Hematopoietic multipotent progenitor cell treated with erythropoietin and hydrocortisone succinate and interleukin-3 and kit ligand, for 6 days (in vitro differentiated cells): Measurements from ENCODE around the gene ALDH1L1.

Source experiments
- DNase-seq: peaks from one replicate; pipeline ENCODE4 v3.0.0-alpha.2; 2015

ALDH1L1 gene

GRCh38 chr3:126180477-126181397 is at the start of gene ALDH1L1:
Gene ALDH1L1, minus strand, starts transcription at chr3:126180586. Its CDS starts 19,607 bp downstream, at chr3:126160979.
- no peak for DNase-seq

DNA sequence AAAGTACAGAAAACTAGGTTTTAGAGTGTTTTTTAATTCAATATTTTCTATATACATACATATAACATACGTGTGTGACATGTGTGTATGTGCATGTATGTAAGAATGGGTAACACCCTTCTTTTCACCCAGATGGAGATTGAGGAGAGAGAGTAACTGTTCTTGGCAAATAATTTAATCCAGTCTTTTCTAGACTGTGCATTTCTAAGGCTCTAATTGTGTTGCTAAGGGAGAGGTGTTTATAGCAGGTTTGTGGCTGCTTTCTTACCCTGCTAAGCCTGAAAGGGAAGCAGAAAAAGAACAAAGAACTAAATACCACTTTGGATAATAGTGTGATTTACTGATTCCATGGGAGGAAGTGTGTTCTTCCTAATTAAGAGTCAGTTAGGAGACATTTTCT is 46.0 kb upstream of the ALDH1L1 start:
- DNase-seq, result no peak

- no peak for DNase-seq
Observed at GRCh38 chr3:126216416-126216815, 36.0 kb upstream of the ALDH1L1 start.

DNA sequence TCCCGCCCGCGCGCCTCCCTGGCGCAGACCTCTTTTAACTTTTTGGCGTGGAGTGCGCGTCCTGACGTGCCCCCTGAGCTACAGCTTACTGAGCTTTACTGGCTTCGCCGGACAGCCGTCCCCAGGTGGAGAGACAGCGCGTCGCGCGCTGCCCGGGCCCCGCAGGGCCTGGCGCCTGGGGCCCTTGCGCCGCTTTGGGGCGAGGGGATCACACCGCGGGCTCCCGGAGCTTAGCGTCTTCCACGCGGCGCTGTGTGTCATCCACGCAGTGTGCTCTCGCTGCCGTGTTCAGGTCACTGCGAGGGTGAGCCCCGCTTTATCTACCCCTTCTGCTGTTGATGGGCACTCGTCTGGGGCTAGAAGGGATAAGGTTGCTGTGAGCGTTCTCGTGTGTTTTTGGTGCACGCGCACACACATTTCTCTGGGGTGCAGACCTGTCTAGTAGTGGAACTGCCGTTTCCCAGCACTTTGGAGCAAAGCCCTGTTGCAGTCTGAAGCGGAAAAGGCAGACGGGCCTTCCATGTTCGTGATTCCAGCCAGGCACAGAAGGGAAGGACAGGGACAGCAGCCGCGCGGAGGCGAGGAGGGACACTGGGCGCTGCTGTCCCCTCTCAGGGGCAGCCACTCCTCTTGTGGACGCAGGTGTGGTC is 33.1 kb upstream of the ALDH1L1 start:
- DNase-seq, result no peak

GRCh38 chr3:126212620-126213378 is 32.4 kb upstream of the ALDH1L1 start:
- DNase-seq, result peak; percentile 48

DNA sequence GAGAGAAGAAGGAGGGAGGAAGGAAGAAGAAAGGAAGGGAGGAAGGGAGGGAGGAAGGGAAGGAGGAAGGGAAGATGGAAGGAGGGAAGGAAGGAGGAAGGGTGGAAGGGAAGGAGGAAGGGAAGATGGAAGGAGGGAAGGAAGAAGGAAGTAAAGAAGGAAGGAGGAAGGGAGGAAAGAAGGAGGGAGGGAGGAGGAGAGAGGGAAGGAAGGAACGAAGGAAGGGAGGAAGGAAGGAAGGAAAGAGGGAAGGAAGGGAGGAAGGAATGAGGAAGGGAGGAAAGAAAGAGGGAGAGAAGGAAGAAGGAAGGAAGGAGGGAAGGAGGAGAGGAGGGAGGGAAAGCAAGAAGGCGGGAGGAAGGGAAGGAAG is 31.8 kb upstream of the ALDH1L1 start:
- DNase-seq, result no peak

GRCh38 chr3:126211569-126211968 is 31.2 kb upstream of the ALDH1L1 start:
- DNase-seq, result no peak

GRCh38 chr3:126210606-126211005 is 30.2 kb upstream of the ALDH1L1 start:
- no peak for DNase-seq

GRCh38 chr3:126209741-126210140 is 29.4 kb upstream of the ALDH1L1 start:
- DNase-seq, result no peak

- peak; percentile 59 for DNase-seq
Observed at GRCh38 chr3:126208606-126209256, 28.3 kb upstream of the ALDH1L1 start.

DNA sequence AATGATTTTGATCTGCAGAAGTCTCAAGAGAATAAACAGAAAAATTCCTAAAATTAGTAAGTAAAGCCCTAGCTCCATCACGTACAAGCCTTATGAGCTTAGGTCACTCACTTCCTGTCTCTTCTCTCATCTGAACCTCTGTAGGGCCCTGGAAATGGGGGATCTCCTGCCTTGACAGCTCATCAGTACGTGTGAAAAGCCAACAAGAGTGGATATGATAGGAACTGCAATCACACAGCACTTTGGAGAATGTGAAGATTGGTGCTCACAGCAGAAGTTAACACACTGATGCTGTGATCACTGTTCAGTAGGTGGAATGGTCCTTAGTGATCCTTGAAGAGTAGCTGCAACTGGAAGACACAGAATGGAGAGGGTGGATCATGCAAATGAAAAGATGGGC is 27.8 kb upstream of the ALDH1L1 start:
- no peak for DNase-seq

DNA sequence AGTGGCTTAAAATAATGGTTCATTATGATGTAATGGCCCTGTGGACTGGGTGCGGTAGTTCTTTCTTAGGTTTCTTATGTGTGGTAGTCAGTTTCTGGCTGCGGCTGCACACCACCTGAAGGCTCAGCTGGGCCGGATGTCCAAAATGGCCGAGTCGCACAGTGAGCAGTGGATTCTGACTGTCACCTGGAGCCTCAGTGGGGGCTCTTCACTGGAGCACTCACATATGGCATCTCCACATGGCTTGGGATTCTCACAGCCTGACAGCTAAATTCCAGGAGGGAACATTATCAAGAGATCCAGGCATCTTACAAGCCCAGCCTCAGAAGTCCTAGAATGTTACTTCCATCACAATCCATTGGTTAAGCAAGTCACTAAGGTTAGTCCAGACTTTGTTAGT is 26.8 kb upstream of the ALDH1L1 start:
- no peak for DNase-seq

- DNase-seq, result no peak
Observed at GRCh38 chr3:126205717-126206655, 25.6 kb upstream of the ALDH1L1 start.

DNA sequence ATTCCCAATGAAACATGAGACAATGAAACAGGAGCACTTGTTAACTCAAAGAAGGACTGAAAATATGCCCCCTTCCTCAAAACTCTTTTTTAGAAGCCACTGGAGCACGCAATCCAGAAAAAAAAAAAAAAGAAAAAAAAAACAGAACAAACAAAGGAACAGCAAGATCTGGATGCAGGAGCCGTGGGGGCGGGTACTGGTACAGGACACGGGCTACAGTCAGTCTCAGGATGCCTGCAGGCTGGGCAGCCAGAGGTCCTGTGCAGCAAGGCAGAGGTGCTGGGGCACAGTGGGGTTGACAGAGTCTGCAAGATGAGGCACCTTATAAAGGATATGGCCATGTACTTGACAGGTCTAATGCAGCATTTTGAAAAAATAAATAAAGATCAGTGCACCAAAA is 22.3 kb upstream of the ALDH1L1 start:
- no peak for DNase-seq

DNA sequence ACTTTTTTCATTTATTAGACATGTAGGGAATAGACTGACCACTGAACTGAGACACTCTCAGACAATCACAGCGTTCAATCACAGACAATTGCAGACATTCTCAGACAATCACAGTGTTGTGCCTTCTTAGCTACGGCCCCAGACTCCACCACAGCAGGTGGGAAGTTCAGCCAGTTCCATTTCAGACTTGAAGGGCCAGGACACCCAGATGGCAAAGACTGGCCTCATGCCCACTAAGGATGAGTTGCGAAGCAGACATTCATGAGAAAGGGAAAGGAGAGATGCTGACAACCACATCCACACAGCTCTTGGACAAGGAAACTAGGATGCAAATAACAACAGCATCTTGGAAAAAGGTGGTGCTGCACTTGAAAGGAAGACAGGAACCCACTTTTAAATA is 21.9 kb upstream of the ALDH1L1 start:
- no peak for DNase-seq

DNA sequence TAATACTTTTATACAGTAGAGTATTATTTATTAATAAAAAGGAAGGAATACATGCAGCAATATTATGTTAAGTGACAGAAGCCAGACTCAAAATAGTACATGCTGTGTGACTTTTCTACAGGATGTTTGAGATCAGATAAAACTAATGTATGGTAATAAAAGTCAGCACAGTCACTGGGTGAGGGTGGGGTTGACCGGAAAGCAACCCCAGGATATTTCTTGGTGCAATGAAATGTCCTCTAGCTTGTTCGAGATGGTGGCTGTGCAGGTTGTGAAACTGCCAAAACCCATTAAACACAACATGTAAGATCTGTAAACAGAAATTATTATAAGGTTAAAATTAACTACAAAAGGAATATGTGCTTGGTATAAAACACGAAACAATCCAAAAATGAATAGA is 20.8 kb upstream of the ALDH1L1 start:
- no peak for DNase-seq

- DNase-seq, result no peak
Observed at GRCh38 chr3:126200534-126200933, 20.1 kb upstream of the ALDH1L1 start.

DNA sequence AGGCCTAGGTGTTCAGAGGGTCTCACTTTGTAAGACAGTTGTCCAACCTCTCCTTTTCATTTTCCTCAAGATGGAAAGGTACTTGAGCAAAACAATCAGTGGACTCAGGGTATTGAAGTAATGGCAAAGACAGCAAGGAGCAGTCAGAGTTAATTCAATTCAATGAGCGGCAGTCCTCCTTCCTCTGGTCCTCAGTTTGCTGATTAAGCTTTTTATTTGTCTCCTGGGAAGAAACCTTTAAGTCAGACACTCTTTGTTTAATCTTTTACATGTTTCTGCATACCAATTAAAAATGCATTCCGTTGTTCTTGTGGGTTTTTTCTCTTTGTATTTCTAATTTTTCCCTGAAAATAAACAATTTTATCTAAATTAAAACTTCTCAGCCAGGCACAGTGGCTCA is 18.9 kb upstream of the ALDH1L1 start:
- no peak for DNase-seq

DNA sequence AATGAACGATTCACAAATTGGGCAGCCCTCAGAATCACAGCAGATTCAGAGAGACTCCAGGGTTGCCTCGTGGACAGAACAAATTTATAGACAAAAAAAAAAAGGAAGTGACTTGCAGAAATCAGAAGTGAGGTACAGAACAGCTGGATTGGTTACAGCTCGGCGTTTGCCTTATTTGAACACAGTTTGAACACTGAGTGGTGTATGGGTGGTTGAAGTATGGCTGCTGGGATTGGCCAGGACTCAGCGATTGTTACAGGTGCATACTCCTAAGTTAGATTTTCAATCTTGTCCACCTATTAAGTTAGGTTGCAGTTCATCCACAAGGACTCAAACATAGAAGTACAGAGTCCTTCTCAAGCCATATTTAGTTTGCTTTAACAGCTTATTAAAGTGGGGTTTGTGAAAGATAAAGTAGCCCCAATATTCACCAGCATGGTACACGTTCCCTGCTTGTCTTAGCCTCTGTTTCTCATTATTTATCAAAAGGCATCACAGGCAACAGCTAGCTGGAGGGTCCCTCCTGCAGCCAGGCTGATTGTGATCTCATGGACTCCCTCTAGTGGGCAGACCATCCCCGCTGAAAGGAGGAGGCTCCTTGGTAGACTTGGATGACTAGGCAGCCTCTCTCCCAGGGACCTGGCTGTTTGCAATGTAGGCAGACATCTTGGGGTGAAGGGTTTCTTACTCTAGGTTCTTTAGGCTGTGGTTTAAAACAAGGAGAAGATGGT is 17.6 kb upstream of the ALDH1L1 start:
- DNase-seq, result peak; percentile 70

DNA sequence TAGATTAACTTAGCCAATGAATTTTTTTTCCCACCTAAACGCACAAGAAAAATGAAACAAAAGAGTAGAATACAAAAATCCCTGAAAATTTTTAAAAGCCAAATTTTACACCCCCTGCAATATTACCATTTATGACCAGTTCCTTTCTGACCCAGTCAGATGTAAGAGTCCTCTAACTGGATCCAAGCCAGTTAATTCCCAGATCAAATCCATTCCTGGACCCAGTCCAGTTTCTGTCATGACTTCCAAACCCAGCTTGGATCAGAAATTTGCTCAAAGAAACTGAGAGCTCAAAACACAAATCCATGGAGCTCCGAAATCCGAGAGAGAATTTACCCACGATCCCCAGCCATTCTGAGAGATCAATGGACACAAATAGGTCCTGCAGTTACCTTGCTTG is 17.0 kb upstream of the ALDH1L1 start:
- DNase-seq, result no peak

- peak; percentile 16 for DNase-seq
Observed at GRCh38 chr3:126194713-126195305, 14.4 kb upstream of the ALDH1L1 start.
